Activated CD8-positive, alpha-beta memory T cell treated with anti-CD3 and anti-CD28 coated beads for 36 hours (primary cell): Measurements from ENCODE around the gene NAV2. TPM values are rescaled to one million over a fixed set of nuclear protein-coding genes. Genes with fewer than 3 reads are reported as not detected.

ENCODE experiments used
- CTCF ChIA-PET: fragments of 350-600 bp; sonication (Branson Sonifier 250); formaldehyde crosslinking; loops from one replicate; lab custom pipeline; 2021; ENCODE audit warnings: antibody characterized with exemption; lab: Charles Lee
- POLR2A ChIA-PET: fragments of 350-600 bp; sonication (Branson Sonifier 250); formaldehyde crosslinking; loops from one replicate; lab custom pipeline; 2021; ENCODE audit warnings: antibody characterized with exemption; lab: Charles Lee
- total RNA-seq, 2 experiments: library from RNA; stranded (reverse); gene quantifications; one replicate each; pipeline ENCODE4 v1.2.3, GENCODE V29; 2021

The NAV2 gene
- total RNA-seq, 2 experiments from 2014 or later: 0.23 to 0.25 TPM

GRCh38 chr11:20011307-20011951 is 298.8 kb downstream of the NAV2 start:
- CTCF ChIA-PET: no interaction called here
- POLR2A ChIA-PET: no interaction called here

GRCh38 chr11:20013346-20014066 is 300.9 kb downstream of the NAV2 start:
- CTCF ChIA-PET: no interaction called here
- POLR2A ChIA-PET: no interaction called here

- POLR2A ChIA-PET: no interaction called here
- CTCF ChIA-PET: no interaction called here
Observed at GRCh38 chr11:20014067-20014402, 301.4 kb downstream of the NAV2 start.

- ChIA-PET POLR2A (interaction anchor here (0.6 kb wide), 1 partner anchor 843 kb away, joined by 3 read pairs; no protein-coding TSS in a partner anchor), CTCF (no interaction called here)
Observed at GRCh38 chr11:20015101-20015500, 302.5 kb downstream of the NAV2 start.

- POLR2A ChIA-PET: interaction anchor here (0.6 kb wide), 1 partner anchor 844 kb away, joined by 3 read pairs; no protein-coding TSS in a partner anchor
- CTCF ChIA-PET: no interaction called here
Observed at GRCh38 chr11:20015529-20016427, 303.1 kb downstream of the NAV2 start.

- ChIA-PET POLR2A (no interaction called here), CTCF (no interaction called here)
Observed at GRCh38 chr11:20016526-20016925, 303.9 kb downstream of the NAV2 start.

- ChIA-PET POLR2A (no interaction called here), CTCF (no interaction called here)
Observed at GRCh38 chr11:20017320-20017719, 304.7 kb downstream of the NAV2 start.

- CTCF ChIA-PET: no interaction called here
- POLR2A ChIA-PET: no interaction called here
Observed at GRCh38 chr11:20020198-20020597, 307.6 kb downstream of the NAV2 start.

GRCh38 chr11:20020716-20021115 is 308.1 kb downstream of the NAV2 start:
- ChIA-PET CTCF (no interaction called here), POLR2A (no interaction called here)

- ChIA-PET CTCF (no interaction called here), POLR2A (no interaction called here)
Observed at GRCh38 chr11:20021212-20021611, 308.6 kb downstream of the NAV2 start.

GRCh38 chr11:20021771-20022362 is 309.2 kb downstream of the NAV2 start:
- CTCF ChIA-PET: no interaction called here
- POLR2A ChIA-PET: no interaction called here

GRCh38 chr11:20022363-20023081 is 309.9 kb downstream of the NAV2 start:
- POLR2A ChIA-PET: no interaction called here
- CTCF ChIA-PET: no interaction called here

- CTCF ChIA-PET: no interaction called here
- POLR2A ChIA-PET: no interaction called here
Observed at GRCh38 chr11:20023082-20023426, 310.4 kb downstream of the NAV2 start.

GRCh38 chr11:20024172-20024935 is 311.7 kb downstream of the NAV2 start:
- ChIA-PET CTCF (no interaction called here), POLR2A (no interaction called here)

- CTCF ChIA-PET: no interaction called here
- POLR2A ChIA-PET: no interaction called here
Observed at GRCh38 chr11:20025332-20025840, 312.7 kb downstream of the NAV2 start.

GRCh38 chr11:20026629-20027555 is 314.3 kb downstream of the NAV2 start:
- ChIA-PET CTCF (no interaction called here), POLR2A (no interaction called here)

- CTCF ChIA-PET: no interaction called here
Observed at GRCh38 chr11:20027556-20028013, 314.9 kb downstream of the NAV2 start.

More at GRCh38 chr11:20027556-20028013, 314.9 kb downstream of the NAV2 start:
- POLR2A ChIA-PET: no interaction called here
